ENCODE data around the gene IFNL3.
"Not testable (repeated sequence)": the region's sequence is repeated elsewhere in the genome, so short reads cannot be mapped to it uniquely, and the experiment has no call there.

Gene IFNL3

GRCh38 chr19:39253374-39254149 lies 8.8 kb upstream of the IFNL3 start:
- no peak for DNase-seq

GRCh38 chr19:39252458-39252857 lies 7.7 kb upstream of the IFNL3 start:
- DNase-seq: no peak

- DNase-seq: no peak
These were observed 7.0 kb upstream of the IFNL3 start for GRCh38 chr19:39251846-39252245.

GRCh38 chr19:39251081-39251480 lies 6.3 kb upstream of the IFNL3 start:
- DNase-seq: no peak

- DNase-seq: no peak
These were observed 4.0 kb upstream of the IFNL3 start, which contains the start of gene IFNL4 for GRCh38 chr19:39248806-39249205. Gene IFNL4 (minus strand): TSS chr19:39248856.

- DNase-seq: no peak
These were observed 3.2 kb upstream of the IFNL3 start for GRCh38 chr19:39247701-39248664.

GRCh38 chr19:39246951-39247669 lies 2.3 kb upstream of the IFNL3 start:
- peak in 24 of 56 donors; percentile 1 to 47 (median 10) for DNase-seq

- DNase-seq: not testable (repeated sequence)
These were observed 360 bp upstream of the IFNL3 start for GRCh38 chr19:39245166-39245565.

- not testable (repeated sequence) for DNase-seq
These were observed 1.1 kb downstream of the IFNL3 start for GRCh38 chr19:39243741-39244140.

- no peak for DNase-seq
These were observed 4.4 kb downstream of the IFNL3 start for GRCh38 chr19:39240421-39240820.

GRCh38 chr19:39238944-39239343 lies 5.9 kb downstream of the IFNL3 start:
- DNase-seq: no peak

GRCh38 chr19:39238209-39238608 lies 6.6 kb downstream of the IFNL3 start:
- DNase-seq: no peak

- DNase-seq: no peak
These were observed 7.3 kb downstream of the IFNL3 start for GRCh38 chr19:39237200-39238184.

GRCh38 chr19:39236527-39236926 lies 8.3 kb downstream of the IFNL3 start:
- no peak for DNase-seq

- DNase-seq: no peak
These were observed 12.1 kb downstream of the IFNL3 start for GRCh38 chr19:39232708-39233107.

- DNase-seq: no peak
These were observed 14.6 kb downstream of the IFNL3 start for GRCh38 chr19:39230096-39230764.

- DNase-seq: no peak
These were observed 19.9 kb downstream of the IFNL3 start for GRCh38 chr19:39224910-39225309.

GRCh38 chr19:39223703-39224279 lies 21.0 kb downstream of the IFNL3 start:
- DNase-seq: no peak

- not testable (repeated sequence) for DNase-seq
These were observed 25.7 kb downstream of the IFNL3 start for GRCh38 chr19:39219108-39219507.
